Activated CD8-positive, alpha-beta memory T cell treated with anti-CD3 and anti-CD28 coated beads for 36 hours (primary cell): ENCODE measurements around the gene NPIPA3. TPM values are rescaled to one million over a fixed set of nuclear protein-coding genes. Genes with fewer than 3 reads are reported as not detected.
"Not testable (repeated sequence)": the region's sequence is repeated elsewhere in the genome, so short reads cannot be mapped to it uniquely, and the experiment has no call there.

Experiments
- CTCF ChIA-PET: fragments of 350-600 bp; sonication (Branson Sonifier 250); formaldehyde crosslinking; loops from one replicate; lab custom pipeline; 2021; ENCODE audit warnings: antibody characterized with exemption; lab: Charles Lee
- POLR2A ChIA-PET: fragments of 350-600 bp; sonication (Branson Sonifier 250); formaldehyde crosslinking; loops from one replicate; lab custom pipeline; 2021; ENCODE audit warnings: antibody characterized with exemption; lab: Charles Lee
- total RNA-seq, 2 experiments: library from RNA; stranded (reverse); gene quantifications; one replicate each; pipeline ENCODE4 v1.2.3, GENCODE V29; 2021

NPIPA3 gene
- total RNA-seq = 1 to 10 TPM in 1 of 2 experiments, under 1 TPM in 1; 0.82 to 1.7 TPM

DNA sequence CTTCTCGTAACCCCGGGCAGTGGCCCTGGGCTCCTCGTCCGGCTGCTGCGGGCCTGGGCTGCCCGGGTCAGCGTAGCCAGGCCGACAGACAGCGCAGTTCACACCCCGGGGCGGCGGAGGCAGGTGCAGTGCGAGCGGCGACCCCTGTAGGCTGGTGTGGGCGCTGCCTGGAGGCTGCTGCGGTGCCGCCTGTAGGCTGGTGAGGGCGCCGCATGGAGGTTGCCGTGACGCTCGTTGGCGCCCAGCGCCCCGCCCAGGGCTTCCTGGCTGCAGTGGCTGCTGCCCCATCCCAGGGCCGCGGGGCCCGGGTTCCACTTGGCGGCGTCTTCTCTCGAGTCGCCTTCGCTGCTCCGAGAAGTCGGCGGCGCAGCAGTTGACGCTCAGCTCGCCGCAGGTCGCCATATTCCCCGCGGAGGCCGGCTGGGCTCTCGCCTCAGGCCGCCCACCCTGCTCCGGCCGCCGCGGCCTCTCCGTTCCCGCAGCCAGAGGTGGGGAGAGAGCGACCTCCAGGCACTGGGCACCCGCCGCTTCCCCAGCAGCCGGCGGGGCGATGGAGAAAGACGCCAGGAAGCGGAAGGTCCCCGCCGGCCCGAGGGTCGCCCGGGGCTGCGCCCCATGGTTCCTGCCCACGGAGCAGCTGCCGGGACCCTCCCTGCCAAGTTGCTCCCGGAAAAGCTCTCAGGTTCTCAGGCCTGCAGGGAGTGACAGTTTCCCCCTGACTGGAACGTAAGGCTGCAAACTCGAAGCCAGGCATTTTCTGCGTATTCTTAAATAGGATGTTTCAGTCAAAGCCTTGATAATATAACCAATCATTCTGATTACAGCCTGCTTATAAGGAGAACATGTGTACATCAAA lies at the start of gene NPIPA3:
Gene NPIPA3 (plus strand): TSS at position 256 of the 856 bp plus-strand sequence. CDS start 5,533 bp downstream, outside the sequence.
- CTCF ChIA-PET, POLR2A ChIA-PET: not testable (repeated sequence)

DNA sequence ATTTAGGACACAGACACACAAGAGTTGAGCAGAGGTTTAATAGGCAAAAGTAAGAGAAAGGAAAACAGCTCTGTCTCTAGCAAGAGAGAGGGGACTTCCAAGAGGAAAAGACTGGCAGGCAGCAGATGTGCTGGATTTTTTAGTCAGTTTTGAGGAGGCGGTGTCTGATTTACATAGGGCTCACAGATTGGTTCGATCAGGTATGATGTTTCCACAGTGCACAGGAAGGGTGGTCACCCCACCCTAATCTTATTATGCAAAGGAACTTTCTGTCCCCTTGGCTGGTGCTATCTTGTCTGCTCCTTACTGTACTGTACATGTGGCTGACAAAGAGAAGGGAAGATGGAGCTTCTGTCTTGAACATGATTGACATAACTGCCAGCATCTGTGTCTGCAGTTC lies 45.1 kb upstream of the NPIPA3 start:
- POLR2A ChIA-PET = no interaction called here
- CTCF ChIA-PET = no interaction called here

DNA sequence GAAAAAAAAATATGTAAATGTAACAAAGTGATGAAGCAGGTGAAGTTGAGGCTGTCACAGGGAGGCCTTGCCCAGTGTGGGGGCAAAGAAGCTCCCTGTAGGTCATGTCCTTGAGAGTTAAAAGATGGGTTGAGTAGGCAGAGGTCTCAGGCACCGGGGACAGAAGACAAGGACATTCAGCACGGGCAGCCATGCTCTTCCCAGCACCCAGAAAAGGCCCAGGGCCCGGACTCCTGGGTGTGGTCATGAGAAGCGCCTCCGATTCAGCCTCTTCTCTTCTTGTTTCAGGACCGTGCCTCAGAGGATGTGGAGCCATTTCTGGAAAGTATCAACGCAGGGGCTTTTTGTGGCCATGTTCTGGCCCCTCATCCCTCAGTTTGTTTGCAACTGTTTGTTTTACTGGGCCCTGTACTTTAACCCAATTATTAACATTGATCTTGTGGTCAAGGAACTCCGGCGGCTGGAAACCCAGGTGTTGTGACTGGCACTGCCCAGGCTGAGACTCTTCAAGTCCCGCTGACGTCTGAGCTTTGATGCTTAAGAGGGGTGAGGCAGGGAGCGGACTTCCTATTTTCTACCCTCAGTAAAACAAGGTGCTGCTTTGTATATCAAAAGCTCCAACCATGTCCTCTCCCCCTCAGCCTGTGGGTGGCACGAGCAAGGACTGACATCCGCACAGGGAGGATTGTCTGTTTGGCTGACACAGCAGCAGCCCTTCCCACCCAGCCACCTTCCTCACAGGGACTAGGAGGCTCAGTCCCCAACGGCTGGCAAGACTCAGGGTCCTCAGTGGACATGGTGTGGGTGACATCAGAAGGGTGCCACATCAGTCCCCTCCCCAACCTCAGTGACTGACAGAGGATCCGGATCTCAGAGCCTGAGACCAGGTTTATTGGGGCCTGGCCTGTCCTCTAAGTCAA lies 35.6 kb upstream of the NPIPA3 start:
- ChIA-PET CTCF (no interaction called here), POLR2A (no interaction called here)

DNA sequence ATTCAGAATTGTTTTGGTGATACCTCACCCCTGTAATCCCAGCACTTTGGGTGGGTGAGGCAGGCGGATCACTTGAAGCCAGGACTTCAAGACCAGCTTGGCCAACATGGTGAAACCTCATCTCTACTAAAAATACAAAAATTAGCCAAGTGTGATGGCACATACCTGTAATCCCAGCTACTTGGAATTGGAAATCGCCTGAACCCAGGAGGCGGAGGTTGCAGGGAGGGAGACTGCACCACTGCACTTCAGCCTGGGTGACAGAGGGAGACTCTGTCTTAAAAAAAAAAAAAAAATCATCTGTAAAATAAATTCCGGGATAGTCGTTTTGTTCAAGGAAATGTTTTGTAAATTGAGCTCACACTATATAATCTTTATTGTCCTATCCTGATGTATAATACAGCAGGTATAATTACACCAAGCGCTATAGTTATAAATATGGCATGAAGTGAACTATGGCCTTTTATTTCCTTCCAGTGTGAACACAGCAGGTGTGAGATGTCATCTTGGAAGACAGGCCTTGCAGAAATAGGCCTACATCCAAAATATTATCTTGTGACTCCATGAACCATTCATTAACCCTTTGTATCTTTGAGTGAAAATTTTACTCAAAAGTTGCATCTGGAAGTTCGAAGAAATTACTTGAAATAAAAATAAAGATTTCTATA lies 34.5 kb upstream of the NPIPA3 start:
- CTCF ChIA-PET = no interaction called here
- POLR2A ChIA-PET = no interaction called here

DNA sequence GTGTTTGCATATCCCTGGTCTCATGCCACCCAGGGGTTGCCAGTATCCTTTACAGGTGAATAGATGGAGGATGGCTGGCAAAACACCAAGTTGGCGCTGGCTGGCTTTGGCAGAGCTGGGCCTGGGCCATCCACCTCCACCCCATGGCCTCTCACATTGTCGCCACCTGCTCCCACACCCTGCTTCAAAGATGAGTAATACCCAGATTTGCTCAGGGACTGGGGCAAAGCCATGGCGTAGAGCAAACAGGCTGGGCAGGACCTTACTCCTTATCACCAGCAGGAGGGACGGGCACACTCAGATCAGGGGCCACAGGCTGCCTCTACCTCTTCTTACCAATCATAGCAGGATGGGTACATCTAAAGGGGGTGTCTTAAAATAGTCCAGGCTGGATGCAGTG lies 33.4 kb upstream of the NPIPA3 start:
- ChIA-PET CTCF (no interaction called here), POLR2A (no interaction called here)

DNA sequence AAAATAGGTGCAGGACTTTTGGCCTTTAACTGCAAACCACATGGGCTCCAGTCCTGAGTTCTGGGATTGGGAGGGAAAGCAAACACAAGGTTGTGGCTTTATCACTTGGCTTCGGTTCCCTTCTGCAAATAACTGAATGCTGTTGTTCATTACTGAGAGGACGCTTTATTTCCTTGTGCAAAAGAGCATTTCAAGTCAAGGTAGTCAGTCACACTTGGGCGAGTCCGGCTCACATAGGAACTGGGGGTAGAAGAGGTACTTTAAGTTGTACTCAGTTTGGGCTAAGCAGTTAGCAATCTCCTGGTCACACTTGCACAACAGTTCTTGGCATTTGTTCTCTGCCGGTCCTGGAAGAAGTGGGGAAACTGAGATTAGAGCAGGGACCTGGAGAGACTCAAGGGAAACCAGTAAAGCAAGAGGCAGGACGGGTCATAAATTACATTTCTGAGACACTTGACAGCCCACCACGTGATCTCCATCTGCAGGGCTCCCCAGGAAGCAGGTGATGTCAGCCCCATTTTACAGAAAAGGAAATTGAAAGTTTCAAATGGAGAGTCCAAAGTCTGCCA lies 30.7 kb upstream of the NPIPA3 start:
- ChIA-PET CTCF (no interaction called here), POLR2A (no interaction called here)

DNA sequence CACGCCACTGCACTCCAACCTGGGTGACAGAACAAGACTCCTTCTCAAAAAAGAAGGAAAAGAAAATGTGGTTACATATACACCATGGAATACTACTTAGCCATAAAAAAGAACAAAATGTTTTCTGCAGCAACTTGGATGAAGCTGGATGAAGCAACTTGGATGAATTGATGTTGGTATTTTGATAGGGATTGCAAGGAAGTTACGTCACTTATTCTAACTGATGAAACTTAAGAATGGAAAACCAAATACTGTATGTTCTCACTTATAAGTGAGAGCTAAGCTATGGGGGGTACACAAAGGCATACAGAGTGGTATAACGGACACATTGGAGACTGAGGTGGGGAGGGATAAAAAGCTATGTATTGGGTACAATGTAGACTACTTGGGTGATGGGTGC lies 26.6 kb upstream of the NPIPA3 start:
- CTCF ChIA-PET = no interaction called here
- POLR2A ChIA-PET = no interaction called here

DNA sequence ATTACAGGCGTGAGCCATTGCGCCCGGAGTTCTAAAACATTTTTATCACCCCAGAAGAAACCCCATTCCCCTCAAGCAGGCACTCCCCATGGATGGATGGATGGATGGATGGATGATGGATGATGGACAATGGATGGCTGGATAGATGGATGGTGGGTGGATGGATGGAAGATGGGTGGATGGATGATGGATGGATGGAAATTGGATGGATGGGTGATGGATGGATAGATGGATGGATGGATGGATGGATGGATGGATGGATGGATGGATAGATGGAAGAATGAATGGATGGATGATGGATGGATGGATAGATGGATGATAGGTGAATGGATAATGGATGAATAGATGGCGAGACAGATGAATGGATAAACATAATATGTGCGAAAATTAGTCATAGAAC lies 25.6 kb upstream of the NPIPA3 start:
- ChIA-PET CTCF (no interaction called here), POLR2A (no interaction called here)

DNA sequence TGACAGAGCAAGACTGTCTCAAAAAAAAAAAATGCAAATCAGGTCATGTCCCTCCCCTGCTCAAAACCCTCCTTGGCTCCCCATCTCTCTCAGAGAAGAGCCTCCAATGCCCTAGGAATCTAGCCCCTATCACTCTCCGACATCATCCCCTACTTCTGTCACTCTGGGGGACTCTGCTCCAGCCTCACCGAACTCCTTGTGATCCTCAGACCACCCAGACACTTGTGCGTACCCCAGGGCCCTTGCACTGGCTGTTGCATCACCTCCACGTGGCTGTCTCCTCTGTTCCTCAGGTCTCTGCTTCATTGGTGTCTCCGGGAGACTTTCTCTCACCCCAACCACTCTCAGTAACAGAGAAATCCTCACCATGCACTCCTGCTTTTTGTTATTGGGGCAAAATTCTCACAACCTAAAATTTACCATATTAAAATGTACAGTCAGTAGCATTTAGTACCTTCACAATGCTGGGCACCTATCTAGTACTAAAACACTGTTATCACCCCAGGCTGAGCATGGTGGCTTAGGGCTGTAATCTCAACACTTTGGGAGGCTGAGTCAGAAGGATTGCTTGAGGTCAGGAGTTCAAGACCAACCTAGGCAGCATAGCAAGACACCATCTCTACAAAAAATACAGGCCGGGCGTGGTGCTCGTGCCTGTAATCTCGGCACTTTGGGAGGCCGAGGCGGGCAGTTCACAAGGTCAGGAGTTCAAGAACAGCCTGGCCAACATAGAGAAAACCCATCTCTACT lies 24.3 kb upstream of the NPIPA3 start:
- CTCF ChIA-PET = no interaction called here
- POLR2A ChIA-PET = no interaction called here

DNA sequence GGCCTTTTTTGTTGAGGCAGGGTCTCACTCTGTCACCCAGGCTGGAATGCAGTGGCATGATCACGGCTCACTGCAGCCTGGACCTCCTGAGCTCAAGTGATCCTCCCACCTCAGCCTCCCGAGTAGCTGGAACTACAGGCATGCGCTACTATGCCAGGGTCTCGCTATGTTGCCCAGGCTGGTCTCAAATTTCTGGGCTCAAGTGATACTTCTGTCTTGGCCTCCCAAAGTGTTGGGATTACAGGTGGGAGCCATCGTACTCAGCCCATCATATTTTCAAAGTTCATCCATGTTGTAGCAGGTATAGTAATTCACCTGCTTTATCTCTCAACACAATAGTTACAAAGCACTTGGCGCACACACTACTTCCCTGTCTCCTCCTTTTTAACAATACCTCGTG lies 22.8 kb upstream of the NPIPA3 start:
- POLR2A ChIA-PET, CTCF ChIA-PET: not testable (repeated sequence)

DNA sequence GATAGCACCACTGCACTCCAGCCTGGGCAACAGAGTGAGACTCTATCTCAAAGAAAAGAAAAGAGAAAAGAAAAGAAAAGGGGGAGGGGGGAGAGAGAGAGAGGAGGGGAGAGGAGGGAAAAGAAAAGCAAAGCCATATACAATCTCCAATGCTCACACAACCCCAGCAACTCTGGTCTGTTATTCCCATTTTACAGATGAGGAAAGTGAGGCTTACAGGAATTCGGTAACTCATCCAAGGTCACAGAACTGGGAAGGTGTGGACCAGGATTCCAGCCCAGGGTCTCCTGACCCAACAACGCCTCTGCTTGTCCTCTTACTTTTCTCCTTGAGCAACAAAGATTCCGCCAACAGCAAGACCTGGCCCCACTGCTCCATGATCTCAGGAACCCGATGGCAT lies 22.1 kb upstream of the NPIPA3 start:
- ChIA-PET POLR2A (no interaction called here), CTCF (no interaction called here)

DNA sequence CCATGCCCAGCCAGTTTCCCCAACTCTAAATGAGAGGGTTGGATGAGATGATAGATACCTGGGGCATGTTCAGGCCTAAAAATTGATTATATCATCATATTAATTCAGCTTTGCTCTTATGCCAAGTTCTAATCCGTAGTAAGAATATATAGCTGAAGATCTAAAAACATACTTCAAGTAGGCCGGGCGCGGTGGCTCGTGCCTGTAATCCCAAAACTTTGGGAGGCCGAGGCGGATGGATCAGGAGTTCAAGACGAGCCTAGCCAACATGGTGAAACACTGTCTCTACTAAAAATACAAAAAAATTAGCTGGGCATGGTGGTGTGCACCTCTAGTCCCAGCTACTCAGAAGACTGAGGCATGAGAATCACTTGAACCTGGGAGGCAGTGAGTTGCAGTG lies 21.1 kb upstream of the NPIPA3 start:
- CTCF ChIA-PET = no interaction called here
- POLR2A ChIA-PET = no interaction called here

DNA sequence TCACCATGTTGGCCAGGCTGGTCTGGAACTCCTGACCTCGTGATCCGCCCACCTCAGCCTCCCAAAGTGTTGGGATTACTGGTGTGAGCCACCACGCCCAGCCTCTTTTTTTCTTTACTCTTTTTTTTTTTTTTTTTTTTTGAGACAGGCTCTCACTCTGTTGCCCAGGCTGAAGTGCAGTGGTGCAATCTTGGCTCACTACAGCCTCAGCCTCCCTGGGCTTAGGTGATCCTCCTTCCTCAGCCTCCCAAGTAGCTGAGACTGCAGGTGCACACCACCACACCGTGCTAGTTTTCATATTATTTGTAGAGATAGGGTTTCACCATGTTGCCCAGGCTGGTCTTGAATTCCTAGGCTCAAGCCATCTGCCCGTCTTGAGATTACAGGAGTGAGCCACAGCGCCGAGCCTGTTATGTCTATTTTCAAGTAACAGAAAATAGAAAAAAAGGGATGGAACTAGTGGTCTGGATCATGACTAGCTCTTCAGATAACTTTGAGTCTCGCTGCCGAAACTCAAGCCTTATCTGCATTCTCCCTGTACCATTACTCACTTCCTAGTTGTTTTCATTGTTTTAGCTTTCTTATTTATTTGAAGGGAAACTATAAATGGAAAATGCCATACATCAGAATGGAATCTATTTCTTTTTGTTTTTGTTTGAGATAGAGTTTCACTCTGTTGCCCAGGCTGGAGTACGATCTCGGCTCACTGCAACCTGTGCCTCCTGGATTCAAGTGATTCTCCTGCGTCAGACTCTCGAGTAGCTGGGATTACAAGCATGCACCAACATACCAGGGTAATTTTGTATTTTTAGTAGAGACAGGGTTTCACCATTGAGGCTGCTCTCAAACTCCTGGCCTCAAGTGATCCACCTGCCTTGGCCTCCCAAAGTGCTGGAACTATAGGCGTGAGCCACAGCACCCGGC lies 17.1 kb upstream of the NPIPA3 start:
- CTCF ChIA-PET, POLR2A ChIA-PET: not testable (repeated sequence)

DNA sequence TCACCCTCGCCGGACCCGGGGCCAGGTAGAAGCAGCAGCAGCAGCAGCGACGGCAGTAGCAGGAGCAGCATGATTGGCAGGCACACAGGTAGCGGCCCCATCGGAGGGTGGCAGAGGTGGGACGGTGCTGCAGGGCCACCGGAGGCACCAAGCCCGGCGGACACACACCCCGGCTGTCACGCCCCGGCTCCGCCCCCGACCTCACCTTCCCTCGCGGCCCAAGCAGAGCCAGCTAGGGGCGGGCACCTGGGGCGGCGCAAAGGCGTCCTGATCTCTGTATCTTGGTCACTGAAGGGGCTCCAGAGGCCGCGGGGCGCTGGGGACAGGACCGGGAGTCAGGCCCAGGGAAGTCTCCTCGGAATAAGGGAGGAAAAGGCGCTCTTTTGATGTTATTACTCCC lies 9.1 kb upstream of the NPIPA3 start, which contains the start of gene PLA2G10:
Gene PLA2G10 (minus strand): TSS at position 180 of the 400 bp plus-strand sequence. CDS start 79 bp downstream, at position 101.
- CTCF ChIA-PET, POLR2A ChIA-PET: not testable (repeated sequence)

DNA sequence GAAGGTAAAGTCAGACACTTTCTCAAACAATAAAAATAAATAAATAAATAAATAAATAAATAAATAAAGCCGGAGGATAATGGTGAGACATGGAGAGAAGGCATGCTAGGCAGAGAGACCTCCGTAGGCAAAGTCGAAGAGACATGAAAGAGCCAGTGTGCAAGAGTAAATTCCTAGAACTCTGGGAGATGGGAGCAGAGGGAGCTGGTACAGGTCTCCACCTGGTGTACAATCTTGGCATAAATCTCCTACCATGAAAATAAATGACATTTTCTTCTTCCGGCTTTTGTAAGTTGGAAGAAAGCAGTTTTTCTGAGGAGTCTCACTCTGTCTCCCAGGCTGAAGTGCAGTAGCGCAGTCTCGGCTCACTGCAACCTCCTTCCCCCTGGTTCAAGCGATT lies 1.4 kb upstream of the NPIPA3 start:
- CTCF ChIA-PET, POLR2A ChIA-PET: not testable (repeated sequence)

DNA sequence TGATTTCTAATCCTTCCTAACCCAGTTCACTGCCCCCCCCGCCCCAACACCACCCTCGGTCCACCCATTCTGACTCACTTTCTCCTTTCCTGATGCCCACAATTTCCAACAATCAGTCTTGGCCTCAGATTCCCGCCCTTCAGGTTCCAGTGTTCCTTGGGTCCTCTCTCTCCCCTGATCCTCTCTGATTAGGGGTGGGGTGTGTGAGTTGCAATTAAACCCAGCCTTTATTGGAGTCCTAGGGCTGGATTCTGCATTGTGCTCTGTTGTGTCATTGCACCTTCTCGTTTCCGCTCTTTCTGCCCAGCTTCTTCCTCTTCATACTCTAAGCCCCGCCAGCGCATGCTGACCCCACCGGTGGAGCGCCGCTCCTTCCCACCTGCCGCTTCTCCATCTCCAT lies 539 bp upstream of the NPIPA3 start:
- CTCF ChIA-PET, POLR2A ChIA-PET: not testable (repeated sequence)

DNA sequence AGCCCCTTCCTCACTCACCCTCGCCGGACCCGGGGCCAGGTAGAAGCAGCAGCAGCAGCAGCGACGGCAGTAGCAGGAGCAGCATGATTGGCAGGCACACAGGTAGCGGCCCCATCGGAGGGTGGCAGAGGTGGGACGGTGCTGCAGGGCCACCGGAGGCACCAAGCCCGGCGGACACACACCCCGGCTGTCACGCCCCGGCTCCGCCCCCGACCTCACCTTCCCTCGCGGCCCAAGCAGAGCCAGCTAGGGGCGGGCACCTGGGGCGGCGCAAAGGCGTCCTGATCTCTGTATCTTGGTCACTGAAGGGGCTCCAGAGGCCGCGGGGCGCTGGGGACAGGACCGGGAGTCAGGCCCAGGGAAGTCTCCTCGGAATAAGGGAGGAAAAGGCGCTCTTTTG lies 30.0 kb downstream of the NPIPA3 start:
- POLR2A ChIA-PET, CTCF ChIA-PET: not testable (repeated sequence)

DNA sequence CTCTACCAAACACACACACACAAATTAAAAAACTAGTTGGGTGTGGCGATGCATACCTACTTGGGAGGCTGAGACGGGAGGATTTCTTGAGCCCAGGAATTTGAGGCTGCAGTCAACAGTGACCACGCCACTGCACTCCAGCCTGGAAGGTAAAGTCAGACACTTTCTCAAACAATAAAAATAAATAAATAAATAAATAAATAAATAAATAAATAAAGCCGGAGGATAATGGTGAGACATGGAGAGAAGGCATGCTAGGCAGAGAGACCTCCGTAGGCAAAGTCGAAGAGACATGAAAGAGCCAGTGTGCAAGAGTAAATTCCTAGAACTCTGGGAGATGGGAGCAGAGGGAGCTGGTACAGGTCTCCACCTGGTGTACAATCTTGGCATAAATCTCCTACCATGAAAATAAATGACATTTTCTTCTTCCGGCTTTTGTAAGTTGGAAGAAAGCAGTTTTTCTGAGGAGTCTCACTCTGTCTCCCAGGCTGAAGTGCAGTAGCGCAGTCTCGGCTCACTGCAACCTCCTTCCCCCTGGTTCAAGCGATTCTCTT lies 37.7 kb downstream of the NPIPA3 start:
- POLR2A ChIA-PET, CTCF ChIA-PET: not testable (repeated sequence)
